GM19372 (cell line): ENCODE data around the gene ABTB2.

Experiments used
- ATAC-seq: cut with Tn5 transposase; IDR thresholded peaks from one replicate; pipeline ENCODE4 v1.9.1; 2021; ENCODE audit warnings: mild to moderate bottlenecking, low read depth, moderate library complexity; ENCODE audit not compliant: unreplicated experiment

ABTB2 gene

DNA sequence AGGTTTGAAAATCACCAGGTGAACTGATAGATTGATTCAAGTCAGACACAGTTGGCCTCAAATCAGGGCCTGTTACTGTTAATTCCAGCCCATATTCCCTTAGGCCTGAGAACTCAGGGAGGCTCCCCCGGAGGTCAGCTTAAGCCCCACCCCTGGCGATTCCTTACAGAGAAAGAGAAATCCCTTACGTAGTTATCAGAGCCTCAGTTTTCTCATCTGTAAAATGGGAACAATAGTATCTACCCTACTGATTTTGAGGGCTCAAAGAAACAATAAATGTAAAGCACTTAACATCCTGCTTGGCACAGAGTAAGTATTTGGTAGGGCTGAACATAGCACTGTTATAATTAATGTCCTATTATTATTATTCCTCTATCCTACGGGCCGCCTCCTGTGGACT lies 158.3 kb downstream of the ABTB2 start:
- no peak for ATAC-seq

- no peak for ATAC-seq
Measured at GRCh38 chr11:34198523-34198922, 159.3 kb downstream of the ABTB2 start.

DNA sequence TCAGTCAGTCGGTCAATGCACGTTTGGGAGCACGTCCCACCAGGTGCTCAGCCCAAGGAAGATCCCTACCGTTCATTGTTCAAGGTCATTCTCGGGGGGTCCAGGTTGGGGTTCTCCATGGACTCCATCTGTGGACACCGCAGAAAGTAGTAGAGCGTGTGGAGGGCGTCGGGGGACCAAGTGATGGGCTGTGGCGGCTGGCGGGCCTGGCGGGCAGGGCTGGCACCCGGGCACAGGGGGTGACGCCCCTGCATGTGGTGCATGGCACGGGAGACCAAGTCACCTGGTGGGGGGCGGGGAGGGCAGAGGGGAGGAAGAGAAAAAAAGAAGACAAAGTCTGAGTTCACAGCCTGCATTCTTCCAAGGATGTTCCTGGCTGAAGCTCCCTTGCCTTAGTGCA lies 160.6 kb downstream of the ABTB2 start:
- no peak for ATAC-seq

- ATAC-seq: no peak
Measured at GRCh38 chr11:34194576-34195335, 163.1 kb downstream of the ABTB2 start.

DNA sequence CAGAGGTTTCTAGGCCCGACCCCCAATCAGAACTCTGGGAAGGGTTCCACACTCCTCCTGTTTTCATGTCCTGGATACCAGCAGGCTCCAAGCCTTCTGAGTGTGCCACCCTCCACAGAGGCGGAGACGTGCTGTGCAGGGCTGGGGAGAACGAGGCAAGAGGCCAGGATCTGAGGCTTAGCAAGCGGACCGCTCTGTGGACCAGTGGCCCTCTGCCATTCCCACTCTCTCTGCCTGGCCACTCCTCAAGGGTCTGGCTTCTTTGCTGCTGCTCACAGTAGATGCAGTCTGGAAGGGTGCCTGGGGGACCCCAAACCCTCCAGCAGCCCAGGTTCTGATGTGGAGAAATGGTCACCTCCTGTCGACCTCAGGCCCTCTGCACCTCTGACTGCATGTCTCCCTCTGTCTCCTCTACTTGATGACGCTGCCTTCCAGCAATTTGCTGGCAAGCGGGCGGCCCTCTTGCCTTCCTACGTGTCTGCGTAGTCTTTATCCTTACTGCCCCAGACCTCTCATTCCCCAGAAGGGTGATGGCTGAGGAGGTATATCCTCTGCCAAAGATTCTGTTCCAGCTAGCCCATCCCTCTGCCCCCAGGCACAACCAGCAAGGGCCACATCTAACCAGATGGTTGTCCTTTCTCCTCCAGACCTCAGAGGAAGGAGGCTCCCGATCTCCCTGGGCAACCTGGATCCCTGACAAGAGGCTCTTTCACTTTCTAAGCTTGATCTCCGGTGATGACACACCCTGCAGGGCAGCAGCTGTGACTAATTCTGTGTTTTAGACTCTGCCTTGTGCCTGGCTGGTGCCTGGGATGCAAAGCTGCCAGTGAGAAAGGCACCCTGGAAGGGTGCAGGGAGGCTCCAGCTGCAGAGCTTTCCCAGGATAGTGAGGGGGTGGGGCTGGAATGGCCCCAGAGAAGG lies 165.1 kb downstream of the ABTB2 start:
- no peak for ATAC-seq

GRCh38 chr11:34191578-34191977 lies 166.2 kb downstream of the ABTB2 start:
- no peak for ATAC-seq

- ATAC-seq: no peak
Measured at GRCh38 chr11:34190192-34191139, 167.3 kb downstream of the ABTB2 start.

DNA sequence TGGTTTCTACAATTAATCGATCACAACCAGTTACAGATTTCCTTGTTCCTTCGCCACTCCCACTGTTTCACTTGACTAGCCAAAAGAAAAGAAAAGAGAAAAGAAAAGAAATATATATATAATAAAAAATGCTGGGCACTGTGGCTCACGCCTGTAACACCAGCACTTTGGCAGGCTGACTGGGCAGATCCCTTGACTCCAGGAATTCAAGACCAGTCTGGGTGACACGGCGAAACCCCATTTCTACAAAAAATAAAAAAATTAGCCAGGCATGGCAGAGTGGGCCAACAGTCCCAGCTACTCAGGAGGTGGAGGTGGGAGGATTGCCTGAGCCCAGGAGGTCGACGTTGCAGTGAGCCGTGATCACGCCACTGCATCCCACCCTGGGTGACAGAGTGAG lies 168.6 kb downstream of the ABTB2 start:
- ATAC-seq: no peak

DNA sequence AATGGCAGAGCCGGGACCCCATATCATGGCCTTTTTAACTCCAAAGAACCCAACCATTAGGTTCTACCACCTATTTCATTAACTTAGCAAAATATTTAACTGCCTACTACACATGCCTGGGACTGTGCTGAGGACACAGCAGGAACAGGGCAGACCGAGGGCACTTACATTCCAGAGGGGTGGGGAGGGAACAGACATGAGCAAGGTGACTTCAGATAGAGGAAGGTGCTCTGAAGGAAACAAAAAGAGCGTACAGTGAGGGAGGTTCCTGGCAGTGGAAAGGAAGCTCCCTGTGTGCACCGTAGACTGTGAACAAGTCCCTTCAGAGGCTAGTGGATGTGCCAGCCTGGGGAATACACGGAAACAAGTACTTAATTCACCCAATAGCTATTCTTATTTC lies 169.6 kb downstream of the ABTB2 start:
- no peak for ATAC-seq

DNA sequence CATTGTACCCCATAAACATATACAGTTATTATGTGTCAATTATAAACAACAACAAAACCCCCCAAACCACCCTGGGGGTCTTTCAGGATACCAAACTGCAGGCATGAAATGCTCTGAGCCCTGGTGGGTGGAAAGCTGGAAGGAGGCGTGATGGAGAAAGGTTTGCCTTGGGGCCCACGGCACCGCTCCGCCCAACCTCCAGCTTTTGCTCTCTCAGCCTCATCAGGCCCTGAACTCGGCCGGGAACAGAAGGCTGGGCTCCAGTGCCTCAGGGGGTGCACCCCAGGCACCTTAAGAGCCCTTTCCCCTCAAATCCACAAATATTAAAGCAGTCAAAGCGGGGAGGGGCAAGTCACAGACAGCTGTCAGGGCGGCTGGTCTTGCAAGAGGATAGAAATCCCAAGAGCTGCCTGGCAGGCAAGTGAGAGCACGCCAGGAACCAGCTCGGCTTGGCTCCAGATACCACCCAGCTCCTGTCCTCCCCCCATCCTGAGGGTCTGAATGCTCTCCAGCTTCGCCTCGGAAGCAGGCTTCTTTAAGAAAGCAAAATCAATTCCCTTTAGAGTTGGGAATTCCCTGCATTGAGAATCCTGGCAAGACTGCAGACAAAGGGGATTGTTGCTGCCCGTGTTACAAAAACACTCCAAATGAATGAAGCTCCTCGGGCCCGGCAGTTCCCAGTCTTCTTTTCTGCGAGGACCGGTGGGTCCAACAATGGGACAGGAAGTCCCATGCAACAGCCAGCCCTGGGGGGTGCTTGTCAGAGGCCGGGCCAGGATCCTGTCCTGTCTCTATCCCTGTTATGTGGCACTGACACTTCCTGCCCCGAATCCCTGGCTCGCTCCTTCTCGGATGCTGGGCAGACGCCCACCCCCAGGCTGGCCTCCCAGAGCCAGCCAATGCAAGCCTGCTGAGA lies 171.6 kb downstream of the ABTB2 start:
- no peak for ATAC-seq

DNA sequence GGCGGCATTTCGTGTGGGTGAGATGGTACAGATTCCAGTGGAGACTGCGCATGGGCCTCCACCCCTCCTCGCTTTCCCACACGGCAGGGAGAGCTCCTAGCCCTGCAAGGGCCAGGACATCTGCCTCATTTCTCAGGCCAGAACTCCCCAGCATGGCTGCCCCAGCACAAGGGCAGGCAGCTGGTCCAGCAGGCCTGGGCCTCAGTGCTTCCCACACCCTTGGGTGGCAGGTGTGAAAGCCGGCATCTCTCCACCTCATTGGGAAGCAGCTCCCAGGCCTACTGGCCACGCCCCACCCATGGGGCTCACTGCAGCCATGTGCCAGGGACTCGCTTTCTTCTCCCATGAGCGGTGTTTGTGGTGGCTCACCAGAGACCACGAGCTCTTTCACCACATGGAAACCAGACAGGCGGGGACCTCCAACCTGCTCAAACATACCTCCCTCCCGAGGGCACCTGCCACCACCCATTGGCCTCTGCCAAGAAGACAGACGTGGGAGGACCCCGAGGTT lies 173.2 kb downstream of the ABTB2 start:
- ATAC-seq: no peak

- no peak for ATAC-seq
Measured at GRCh38 chr11:34183848-34184391, 173.9 kb downstream of the ABTB2 start.

DNA sequence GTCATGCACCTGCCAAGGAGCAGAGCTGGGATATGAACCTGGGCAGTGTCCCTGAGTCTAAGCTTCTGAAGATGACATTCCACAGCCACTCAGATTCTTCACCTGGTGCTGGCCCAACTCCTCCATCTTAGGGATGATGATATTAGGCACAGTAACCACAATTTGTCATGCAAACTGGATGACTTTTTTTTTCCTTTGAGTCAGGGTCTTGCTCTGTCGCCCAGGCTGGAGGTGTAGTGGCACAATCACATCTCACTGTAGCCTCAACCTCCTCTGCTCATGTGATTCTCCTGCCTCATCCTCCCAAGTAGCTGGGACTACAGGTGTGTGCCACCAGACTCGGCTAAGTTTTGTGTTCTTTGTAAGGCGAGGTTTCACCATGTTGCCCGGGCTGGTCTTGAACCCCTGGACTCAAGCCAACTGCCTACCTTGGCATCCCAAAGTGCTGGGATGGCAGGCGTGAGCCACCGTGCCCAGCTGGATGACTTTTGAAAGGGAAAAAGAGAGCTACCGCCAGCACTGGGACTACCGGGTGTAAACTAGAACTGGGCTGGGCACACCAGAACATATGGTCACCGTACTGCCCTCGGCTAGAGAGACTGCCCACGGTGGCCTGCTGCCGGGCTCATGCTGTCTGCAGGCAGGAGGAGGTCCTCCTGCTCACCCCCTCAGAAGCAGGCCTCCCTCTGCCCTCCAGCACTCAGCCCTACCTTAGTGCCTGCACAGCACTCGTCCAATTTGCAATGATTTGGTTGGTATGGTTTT lies 174.7 kb downstream of the ABTB2 start:
- no peak for ATAC-seq

- no peak for ATAC-seq
Measured at GRCh38 chr11:34182425-34182824, 175.4 kb downstream of the ABTB2 start.

- ATAC-seq: no peak
Measured at GRCh38 chr11:34181856-34182405, 175.9 kb downstream of the ABTB2 start.

- no peak for ATAC-seq
Measured at GRCh38 chr11:34181251-34181650, 176.6 kb downstream of the ABTB2 start.

GRCh38 chr11:34180814-34181165 lies 177.0 kb downstream of the ABTB2 start:
- peak; percentile 16 for ATAC-seq
